Activated CD8-positive, alpha-beta memory T cell treated with anti-CD3 and anti-CD28 coated beads, Interleukin-2, amount 10 ng/mL, durations not matched to agents 7 days and 5 days (primary cell): Measurements from ENCODE around the gene ABCA13. TPM values are rescaled to one million over a fixed set of nuclear protein-coding genes. Genes with fewer than 3 reads are reported as not detected.
"Not testable (repeated sequence)": the region's sequence is repeated elsewhere in the genome, so short reads cannot be mapped to it uniquely, and the experiment has no call there.

Source experiments
- ATAC-seq: fragments of 150-1000 bp; cut with Tn5 transposase; one replicate; pipeline ENCODE4 v1.10.0; 2021; ENCODE audit warnings: moderate library complexity
- CTCF ChIA-PET: fragments of 350-600 bp; sonication (Branson Sonifier 250); formaldehyde crosslinking; loops from one replicate; lab custom pipeline; 2021; ENCODE audit warnings: antibody characterized with exemption; lab: Charles Lee
- DNase-seq: peaks from one replicate; pipeline ENCODE4 v3.0.0-alpha.2; 2020
- H3K27ac Mint-ChIP-seq: one replicate; pipeline ENCODE4 v1.8.0; 2021; ENCODE audit warnings: mild to moderate bottlenecking, mixed read lengths
- H3K27me3 Mint-ChIP-seq: one replicate; pipeline ENCODE4 v1.8.0; 2021; ENCODE audit warnings: mixed read lengths
- H3K36me3 Mint-ChIP-seq: one replicate; pipeline ENCODE4 v1.8.0; 2021; ENCODE audit warnings: mild to moderate bottlenecking, mixed read lengths
- H3K4me1 Mint-ChIP-seq: one replicate; pipeline ENCODE4 v1.8.0; 2021; ENCODE audit warnings: mixed read lengths
- H3K4me3 Mint-ChIP-seq: one replicate; pipeline ENCODE4 v1.8.0; 2021; ENCODE audit warnings: mild to moderate bottlenecking, moderate library complexity, mixed read lengths
- H3K9me3 Mint-ChIP-seq: one replicate; pipeline ENCODE4 v1.8.0; 2022; ENCODE audit warnings: low read depth, mixed read lengths
- total RNA-seq, 2 experiments: library from RNA; stranded (reverse); gene quantifications; one replicate each; pipeline ENCODE4 v1.2.3, GENCODE V29; 2021

ABCA13 gene
- total RNA-seq, 2 experiments from 2014 or later = 0.05 to 0.06 TPM

- CTCF ChIA-PET = no interaction called here
- no peaks in the 10 kb centered on the region for H3K9me3 Mint-ChIP-seq
- no peak overlapping the region for H3K27ac Mint-ChIP-seq
- no peak overlapping the region for H3K4me3 Mint-ChIP-seq
- H3K27me3 Mint-ChIP-seq = peaks cover 13% of the 10 kb centered on the region
- no peak for DNase-seq
- H3K4me1 Mint-ChIP-seq = peaks cover 13% of the 10 kb centered on the region
- ATAC-seq = no peak
- H3K36me3 Mint-ChIP-seq = no peaks in the 10 kb centered on the region
Measured at GRCh38 chr7:48180981-48181380, 9.7 kb downstream of the ABCA13 start.

- peaks cover 13% of the 10 kb centered on the region for H3K27me3 Mint-ChIP-seq
- CTCF ChIA-PET = interaction anchor here (1.0 kb wide), 1 partner anchor 28 kb away, joined by 3 read pairs; no protein-coding TSS in a partner anchor
- DNase-seq (no peak), ATAC-seq (no peak)
- peaks cover 13% of the 10 kb centered on the region for H3K4me1 Mint-ChIP-seq
- H3K27ac Mint-ChIP-seq = no peak overlapping the region
- H3K4me3 Mint-ChIP-seq = no peak overlapping the region
- no peaks in the 10 kb centered on the region for H3K9me3 Mint-ChIP-seq
- no peaks in the 10 kb centered on the region for H3K36me3 Mint-ChIP-seq
Measured at GRCh38 chr7:48182718-48183369, 11.6 kb downstream of the ABCA13 start.

DNA sequence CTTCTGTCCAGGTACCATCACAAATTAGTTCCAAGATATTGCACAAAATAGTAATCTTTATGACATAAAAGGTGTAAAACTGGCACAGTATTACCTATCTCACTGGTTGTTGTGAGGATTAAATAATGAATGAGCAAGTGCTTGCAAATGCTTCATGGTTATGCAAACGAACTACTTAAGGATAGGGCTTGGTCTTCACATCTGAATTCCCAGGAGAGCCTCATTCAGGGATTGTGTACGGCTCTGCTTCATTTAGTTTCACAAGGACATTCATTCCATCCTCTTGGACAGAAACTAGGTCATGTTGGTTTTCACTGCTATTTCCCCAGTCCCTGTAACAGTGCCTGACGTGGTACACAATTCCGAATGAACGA is 12.1 kb downstream of the ABCA13 start:
- Mint-ChIP-seq H3K27me3 (peaks cover 15% of the 10 kb centered on the region), H3K4me3 (no peak overlapping the region)
- CTCF ChIA-PET = interaction anchor here (1.0 kb wide), 1 partner anchor 29 kb away, joined by 3 read pairs; no protein-coding TSS in a partner anchor

DNA sequence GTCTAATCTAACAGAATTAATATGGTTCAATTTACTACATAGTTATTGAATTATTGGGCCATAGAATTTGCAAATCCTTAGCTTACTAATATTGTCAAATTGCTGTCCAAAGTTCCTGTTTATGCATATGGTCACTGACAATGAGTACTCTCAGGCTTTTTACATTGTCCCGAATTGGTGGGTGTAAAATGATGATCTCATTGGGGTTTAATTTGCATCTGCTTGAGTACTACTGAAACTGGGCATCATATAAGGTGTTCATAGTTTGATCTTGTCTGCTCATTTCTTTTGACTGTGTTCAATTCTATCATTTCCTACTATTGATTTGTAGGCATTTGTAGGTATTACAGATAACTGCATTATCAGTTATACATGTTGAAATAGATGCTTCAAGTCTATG is 12.7 kb downstream of the ABCA13 start:
- H3K4me1 Mint-ChIP-seq = peaks cover 13% of the 10 kb centered on the region
- H3K36me3 Mint-ChIP-seq = no peaks in the 10 kb centered on the region
- peaks cover 18% of the 10 kb centered on the region for H3K27me3 Mint-ChIP-seq
- DNase-seq = no peak
- no peak for ATAC-seq
- CTCF ChIA-PET = no interaction called here
- peaks cover 2% of the 10 kb centered on the region for H3K9me3 Mint-ChIP-seq
- no peak overlapping the region for H3K27ac Mint-ChIP-seq
- H3K4me3 Mint-ChIP-seq = no peak overlapping the region

More for the DNA sequence above, 12.1 kb downstream of the ABCA13 start:
- DNase-seq (no peak), ATAC-seq (no peak)
- H3K9me3 Mint-ChIP-seq = peaks cover 2% of the 10 kb centered on the region
- H3K27ac Mint-ChIP-seq = no peak overlapping the region
- H3K4me1 Mint-ChIP-seq = peaks cover 13% of the 10 kb centered on the region
- H3K36me3 Mint-ChIP-seq = no peaks in the 10 kb centered on the region

GRCh38 chr7:48188776-48189520 is 17.7 kb downstream of the ABCA13 start:
- DNase-seq = no peak
- peaks cover 17% of the 10 kb centered on the region for H3K27me3 Mint-ChIP-seq
- CTCF ChIA-PET = no interaction called here
- no peaks in the 10 kb centered on the region for H3K36me3 Mint-ChIP-seq
- peaks cover 2% of the 10 kb centered on the region for H3K9me3 Mint-ChIP-seq
- ATAC-seq = no peak
- H3K4me1 Mint-ChIP-seq = no peaks in the 10 kb centered on the region
- H3K27ac Mint-ChIP-seq = no peak overlapping the region
- no peak overlapping the region for H3K4me3 Mint-ChIP-seq

- CTCF ChIA-PET = no interaction called here
- H3K27me3 Mint-ChIP-seq = peaks cover 7% of the 10 kb centered on the region
- no peak for ATAC-seq
- H3K9me3 Mint-ChIP-seq = peaks cover 2% of the 10 kb centered on the region
- no peaks in the 10 kb centered on the region for H3K4me1 Mint-ChIP-seq
- H3K4me3 Mint-ChIP-seq = no peak overlapping the region
- H3K36me3 Mint-ChIP-seq = no peaks in the 10 kb centered on the region
- no peak overlapping the region for H3K27ac Mint-ChIP-seq
- DNase-seq = no peak
Measured at GRCh38 chr7:48192996-48193395, 21.7 kb downstream of the ABCA13 start.

DNA sequence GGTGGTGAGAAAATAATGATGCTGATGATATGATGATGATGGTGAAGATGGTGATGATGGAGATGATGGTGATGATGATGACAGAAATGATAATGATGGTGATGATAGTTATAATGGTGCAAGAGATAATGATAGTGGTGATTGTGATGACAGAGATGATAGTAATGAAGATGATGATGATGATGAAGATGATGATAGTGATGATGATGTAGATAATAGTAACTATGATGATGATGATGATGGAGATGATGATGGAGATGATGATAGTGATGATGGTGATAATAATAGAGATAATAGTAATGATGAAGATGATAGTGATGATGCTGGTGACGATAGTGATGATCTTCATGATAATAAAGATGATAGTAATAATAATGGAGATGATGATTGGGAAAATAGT is 22.2 kb downstream of the ABCA13 start:
- Mint-ChIP-seq H3K4me1 (no peaks in the 10 kb centered on the region), H3K27ac (no peak overlapping the region), H3K27me3 (peaks cover 5% of the 10 kb centered on the region), H3K4me3 (no peak overlapping the region), H3K36me3 (no peaks in the 10 kb centered on the region), H3K9me3 (no peaks in the 10 kb centered on the region)
- CTCF ChIA-PET = no interaction called here
- ATAC-seq (no peak), DNase-seq (no peak)

GRCh38 chr7:48200946-48201589 is 29.8 kb downstream of the ABCA13 start:
- H3K4me3 Mint-ChIP-seq, H3K9me3 Mint-ChIP-seq, ATAC-seq, CTCF ChIA-PET, H3K4me1 Mint-ChIP-seq, H3K27ac Mint-ChIP-seq, H3K36me3 Mint-ChIP-seq, DNase-seq, H3K27me3 Mint-ChIP-seq: not testable (repeated sequence)

GRCh38 chr7:48202916-48203315 is 31.7 kb downstream of the ABCA13 start:
- CTCF ChIA-PET, H3K36me3 Mint-ChIP-seq, H3K4me1 Mint-ChIP-seq, ATAC-seq, DNase-seq, H3K9me3 Mint-ChIP-seq, H3K27ac Mint-ChIP-seq, H3K4me3 Mint-ChIP-seq: not testable (repeated sequence)
- peaks cover 11% of the 10 kb centered on the region for H3K27me3 Mint-ChIP-seq

DNA sequence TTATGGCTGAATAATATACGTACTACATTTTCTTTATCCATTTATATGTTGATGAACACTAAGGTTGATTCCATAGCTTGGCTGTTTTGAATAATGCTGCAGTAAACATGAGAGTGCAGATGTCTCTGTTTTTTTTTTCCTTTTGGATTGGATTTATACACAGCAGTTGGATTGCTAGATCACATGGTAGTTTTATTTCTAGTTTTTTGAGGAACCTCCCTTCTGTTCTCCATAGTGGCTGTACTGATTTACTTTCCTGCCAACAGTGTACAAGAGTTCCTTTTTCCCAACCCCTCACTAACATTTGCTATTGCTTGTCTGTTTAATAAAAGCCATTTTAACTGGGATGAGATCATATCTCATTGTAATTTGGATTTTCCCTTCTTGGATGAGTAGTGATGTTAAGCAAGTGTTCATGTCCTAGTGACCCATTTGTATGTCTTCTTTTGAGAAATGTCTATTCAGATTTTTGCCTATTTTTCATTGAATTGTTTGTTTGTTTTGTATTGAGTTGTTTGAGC is 36.0 kb downstream of the ABCA13 start:
- Mint-ChIP-seq H3K4me1 (no peaks in the 10 kb centered on the region), H3K27me3 (peaks cover 18% of the 10 kb centered on the region), H3K36me3 (no peaks in the 10 kb centered on the region), H3K9me3 (no peaks in the 10 kb centered on the region), H3K4me3 (no peak overlapping the region), H3K27ac (no peak overlapping the region)
- no peak for DNase-seq
- CTCF ChIA-PET = no interaction called here
- ATAC-seq = no peak

GRCh38 chr7:48209004-48209600 is 37.8 kb downstream of the ABCA13 start:
- Mint-ChIP-seq H3K36me3 (no peaks in the 10 kb centered on the region), H3K27ac (no peak overlapping the region), H3K4me1 (no peaks in the 10 kb centered on the region), H3K27me3 (peaks cover 28% of the 10 kb centered on the region), H3K4me3 (no peak overlapping the region), H3K9me3 (no peaks in the 10 kb centered on the region)
- CTCF ChIA-PET = no interaction called here
- no peak for ATAC-seq
- no peak for DNase-seq

DNA sequence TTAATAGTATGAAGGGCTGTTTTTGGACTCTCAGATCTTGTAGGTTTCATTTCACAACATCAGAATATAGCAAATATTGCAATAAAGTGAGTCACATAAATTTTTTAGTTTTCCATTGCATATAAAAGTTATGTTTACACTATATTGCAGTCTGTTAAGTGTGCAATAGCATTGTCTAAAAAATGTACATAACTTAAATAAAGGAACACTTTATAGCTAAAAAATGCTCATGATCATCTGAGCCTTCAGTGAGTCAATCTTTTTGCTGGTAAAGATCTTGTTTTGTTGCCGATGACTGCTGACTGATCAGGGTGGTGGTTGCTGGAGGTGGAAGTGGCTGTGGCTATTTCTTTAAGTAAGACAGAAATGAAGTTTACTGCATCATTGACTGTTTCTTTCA is 42.0 kb downstream of the ABCA13 start:
- Mint-ChIP-seq H3K36me3 (no peaks in the 10 kb centered on the region), H3K27ac (no peak overlapping the region), H3K4me3 (no peak overlapping the region), H3K9me3 (no peaks in the 10 kb centered on the region), H3K27me3 (peaks cover 25% of the 10 kb centered on the region), H3K4me1 (no peaks in the 10 kb centered on the region)
- CTCF ChIA-PET = no interaction called here
- no peak for DNase-seq
- no peak for ATAC-seq

DNA sequence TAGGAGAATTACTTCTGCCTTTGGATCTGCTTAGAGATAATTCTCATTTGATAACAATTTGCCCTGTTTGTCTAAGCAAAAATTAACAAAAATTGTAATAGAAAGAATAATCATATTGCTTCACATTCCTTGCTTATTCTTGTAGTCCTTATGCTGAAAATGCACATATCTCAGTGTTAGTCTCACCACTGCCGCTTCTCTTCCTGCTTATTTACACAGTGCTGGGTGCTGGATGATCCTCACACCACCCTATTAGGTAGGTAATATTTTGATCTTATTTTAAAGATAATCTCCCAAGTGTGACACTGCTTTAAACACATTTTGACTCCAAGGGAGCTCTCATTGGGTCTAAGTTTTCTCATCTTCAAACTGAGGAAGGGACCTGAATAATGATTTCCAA is 46.0 kb downstream of the ABCA13 start:
- Mint-ChIP-seq H3K4me1 (no peaks in the 10 kb centered on the region), H3K4me3 (no peak overlapping the region), H3K27me3 (peaks cover 24% of the 10 kb centered on the region), H3K36me3 (no peaks in the 10 kb centered on the region), H3K27ac (no peak overlapping the region), H3K9me3 (no peaks in the 10 kb centered on the region)
- no peak for ATAC-seq
- CTCF ChIA-PET = no interaction called here
- no peak for DNase-seq
